GM13977 (cell line): Measurements from ENCODE around the gene C1orf198.

Experiments used
- DNase-seq: peaks from one replicate; pipeline ENCODE4 v3.0.0; 2012; ENCODE audit warnings: low spot score
- CTCF ChIP-seq: IDR thresholded peaks from 2 replicates; pipeline ENCODE4 v1.5.1; 2012; ENCODE audit warnings: mild to moderate bottlenecking, control low read depth; ENCODE audit not compliant: insufficient read depth; ENCODE audit errors: extremely low read depth, missing control alignments
- in situ Hi-C: fragments of 300-500 bp; cut with MboI; formaldehyde crosslinking; loops from one replicate; pipeline ENCODE4 v1.12.0; 2022; ENCODE audit warnings: low sequenced_read_pairs, low pct_unique_long_range_greater_than_20kb, mixed read lengths, inconsistent platforms; ENCODE audit not compliant: unreplicated experiment

The C1orf198 gene

GRCh38 chr1:230861970-230862595 is 6.2 kb downstream of the C1orf198 start:
- in situ Hi-C loops = no loop called here
- no peak for DNase-seq
- TF ChIP-seq CTCF = no peak

GRCh38 chr1:230861489-230861888 is 6.8 kb downstream of the C1orf198 start:
- DNase-seq = no peak
- in situ Hi-C loops = no loop called here
- no peak for TF ChIP-seq CTCF

- DNase-seq = no peak
- in situ Hi-C loops = no loop called here
- no peak for TF ChIP-seq CTCF
These were observed 7.5 kb downstream of the C1orf198 start for GRCh38 chr1:230860617-230861384.

- DNase-seq = no peak
- in situ Hi-C loops = no loop called here
These were observed 9.2 kb downstream of the C1orf198 start for GRCh38 chr1:230858918-230859729.

GRCh38 chr1:230858236-230858820 is 10.0 kb downstream of the C1orf198 start:
- no peak for DNase-seq
- in situ Hi-C loops = no loop called here
- no peak for TF ChIP-seq CTCF

More at GRCh38 chr1:230858918-230859729, 9.2 kb downstream of the C1orf198 start:
- no peak for TF ChIP-seq CTCF

GRCh38 chr1:230857822-230858221 is 10.5 kb downstream of the C1orf198 start:
- in situ Hi-C loops = no loop called here
- DNase-seq = no peak
- no peak for TF ChIP-seq CTCF
